OCI-LY1 (cell line): Measurements from ENCODE around the gene ARHGEF25.

Experiments used
- EZH2 ChIP-seq: fragments of 200-600 bp; sonication (generic), shearing (Covaris generic); IDR thresholded peaks from 2 replicates; pipeline ENCODE4 v1.8.0; 2017; ENCODE audit warnings: borderline replicate concordance, mixed run types, mild to moderate bottlenecking, antibody characterized with exemption, low read length, moderate library complexity, mixed read lengths
- TF ChIP-seq, protein P1 (sequence below): fragments of 200-600 bp; sonication (generic), shearing (Covaris generic); IDR thresholded peaks from 2 replicates; pipeline ENCODE4 v1.5.1; 2017; ENCODE audit warnings: mild to moderate bottlenecking, antibody characterized with exemption, low read length, moderate library complexity, mixed read lengths

DNA sequence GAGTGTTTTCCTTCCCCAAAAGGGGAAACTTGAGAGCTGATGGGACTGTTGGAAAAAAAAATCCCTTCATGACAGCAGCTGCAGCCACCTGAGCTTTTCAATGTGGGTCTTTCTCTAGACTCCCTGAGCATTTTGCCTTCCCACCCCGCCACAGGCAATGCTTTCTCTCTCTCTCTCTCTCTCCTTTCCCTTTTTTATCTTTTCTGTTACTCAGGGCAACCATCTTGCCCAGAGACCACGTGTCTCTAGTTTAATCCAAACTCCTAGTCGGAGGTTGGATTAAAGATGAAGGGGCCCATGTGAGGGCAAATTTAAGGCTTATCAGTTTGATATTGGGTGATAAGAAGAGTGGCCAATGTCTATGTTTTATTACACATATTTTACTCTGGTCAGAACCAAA, 47.7 kb downstream of the ARHGEF25 start:
- TF ChIP-seq, protein P1, sequence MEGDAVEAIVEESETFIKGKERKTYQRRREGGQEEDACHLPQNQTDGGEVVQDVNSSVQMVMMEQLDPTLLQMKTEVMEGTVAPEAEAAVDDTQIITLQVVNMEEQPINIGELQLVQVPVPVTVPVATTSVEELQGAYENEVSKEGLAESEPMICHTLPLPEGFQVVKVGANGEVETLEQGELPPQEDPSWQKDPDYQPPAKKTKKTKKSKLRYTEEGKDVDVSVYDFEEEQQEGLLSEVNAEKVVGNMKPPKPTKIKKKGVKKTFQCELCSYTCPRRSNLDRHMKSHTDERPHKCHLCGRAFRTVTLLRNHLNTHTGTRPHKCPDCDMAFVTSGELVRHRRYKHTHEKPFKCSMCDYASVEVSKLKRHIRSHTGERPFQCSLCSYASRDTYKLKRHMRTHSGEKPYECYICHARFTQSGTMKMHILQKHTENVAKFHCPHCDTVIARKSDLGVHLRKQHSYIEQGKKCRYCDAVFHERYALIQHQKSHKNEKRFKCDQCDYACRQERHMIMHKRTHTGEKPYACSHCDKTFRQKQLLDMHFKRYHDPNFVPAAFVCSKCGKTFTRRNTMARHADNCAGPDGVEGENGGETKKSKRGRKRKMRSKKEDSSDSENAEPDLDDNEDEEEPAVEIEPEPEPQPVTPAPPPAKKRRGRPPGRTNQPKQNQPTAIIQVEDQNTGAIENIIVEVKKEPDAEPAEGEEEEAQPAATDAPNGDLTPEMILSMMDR = no peak
- no peak for TF ChIP-seq EZH2
